Right lobe of liver (tissue), 4 donors: Measurements from ENCODE around the gene ITPKC.

Experiments
- CTCF ChIP-seq, 4 donors: fragments of 200-600 bp in 3 of 4; fragments of 450-650 bp in 1 of 4; IDR thresholded peaks; one replicate each; pipeline versions ENCODE4 v1.5.1 to v1.8.0; 2016 to 2022; ENCODE audit warnings: antibody characterized with exemption in 4 of 4, mild to moderate bottlenecking in 2 of 4
- POLR2A ChIP-seq: fragments of 450-650 bp; IDR thresholded peaks from one replicate; pipeline ENCODE4 v1.6.1; 2017; ENCODE audit warnings: antibody characterized with exemption, mild to moderate bottlenecking
- donor health status: DM: no; HTN: no; CAD: no.
- donor health status: DM: no; HTN: no; CAD: no.
- donor health status: DM: no; HTN: yes; CAD: no.

DNA sequence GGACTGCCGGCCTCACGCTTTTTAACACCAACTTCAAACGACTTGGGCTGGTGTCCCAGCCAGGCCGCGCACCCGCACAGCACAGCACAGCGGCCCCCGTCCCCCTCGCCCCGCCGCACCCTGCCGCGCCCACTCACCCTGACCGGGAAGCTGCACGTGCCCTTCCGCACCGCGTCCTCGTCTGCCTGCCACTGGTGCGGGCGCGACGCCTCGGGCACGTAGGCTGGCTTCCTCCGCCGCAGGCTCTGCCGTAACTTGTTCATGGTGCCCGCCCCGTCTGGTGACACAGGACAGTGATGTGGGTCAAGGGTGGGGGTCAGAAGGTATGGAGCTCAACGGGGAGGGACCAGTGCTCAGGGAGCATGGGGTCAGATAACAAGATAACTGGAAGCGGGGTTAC is 32.6 kb upstream of the ITPKC start:
- TF ChIP-seq CTCF (IDR thresholded peaks at IDR 0.05): no peak
- no peak for TF ChIP-seq POLR2A
